GM21737 (cell line): Measurements from ENCODE around the gene ERCC3.
A peak's percentile ranks its signal among the peaks of the same experiment; 100 is the strongest.
"Not testable (repeated sequence)": the region's sequence is repeated elsewhere in the genome, so short reads cannot be mapped to it uniquely, and the experiment has no call there.

ENCODE experiments used
- ATAC-seq: cut with Tn5 transposase; IDR thresholded peaks from one replicate; pipeline ENCODE4 v1.9.1; 2021; ENCODE audit warnings: mild to moderate bottlenecking, moderate library complexity; ENCODE audit not compliant: unreplicated experiment

The ERCC3 gene

GRCh38 chr2:127227264-127227660, 66.7 kb downstream of the ERCC3 start:
- ATAC-seq = not testable (repeated sequence)

- ATAC-seq = peak; percentile 52
Measured at GRCh38 chr2:127226520-127227263, 67.3 kb downstream of the ERCC3 start.

GRCh38 chr2:127226132-127226519, 67.8 kb downstream of the ERCC3 start:
- ATAC-seq = no peak

- no peak for ATAC-seq
Measured at GRCh38 chr2:127225186-127225960, 68.6 kb downstream of the ERCC3 start.

GRCh38 chr2:127224135-127224534, 69.8 kb downstream of the ERCC3 start:
- not testable (repeated sequence) for ATAC-seq

- ATAC-seq = no peak
Measured at GRCh38 chr2:127220768-127221527, 73.0 kb downstream of the ERCC3 start.

GRCh38 chr2:127220102-127220767, 73.7 kb downstream of the ERCC3 start, which contains the start of gene CYP27C1:
TSS of gene CYP27C1 (minus strand) at chr2:127220299. CDS start at chr2:127220270, 29 bp downstream.
- no peak for ATAC-seq

- no peak for ATAC-seq
Measured at GRCh38 chr2:127219171-127220070, 74.5 kb downstream of the ERCC3 start.

- ATAC-seq = no peak
Measured at GRCh38 chr2:127218812-127219170, 75.2 kb downstream of the ERCC3 start.

- ATAC-seq = no peak
Measured at GRCh38 chr2:127217470-127218325, 76.2 kb downstream of the ERCC3 start.

GRCh38 chr2:127216593-127216992, 77.4 kb downstream of the ERCC3 start:
- ATAC-seq = no peak

- no peak for ATAC-seq
Measured at GRCh38 chr2:127216095-127216494, 77.8 kb downstream of the ERCC3 start.

GRCh38 chr2:127214201-127214600, 79.7 kb downstream of the ERCC3 start:
- ATAC-seq = not testable (repeated sequence)

- ATAC-seq = no peak
Measured at GRCh38 chr2:127208313-127208712, 85.6 kb downstream of the ERCC3 start.
